Measurements from ENCODE around the gene KRTAP5-1. TPM values are rescaled to one million over a fixed set of nuclear protein-coding genes. Genes with fewer than 3 reads are reported as not detected.

The KRTAP5-1 gene
- polyA plus RNA-seq, 3 donors = not detected

GRCh38 chr11:1568441-1568911, 16.6 kb downstream of the KRTAP5-1 start:
- peaks cover 2 to 15% of the 10 kb centered on the region in 2 donors for H3K4me1 ChIP-seq (ENCODE audit: control insufficient read depth in 1 of 2, insufficient read depth in 2 of 2, low read length in 2 of 2)
- H3K4me2 ChIP-seq (replicated peaks; ENCODE audit: extremely low read depth, low read length, poor library complexity, severe bottlenecking) = no peak overlapping the region
- intact Hi-C loops (cut with micrococcal nuclease) = no loop called here
- peaks cover 32 to 71% (median 43%) of the 10 kb centered on the region in 3 donors for H3K27me3 Mint-ChIP-seq (ENCODE audit: low read depth in 3 of 3)
- 49% methylated on average over 12 of the region's 13 CpGs for WGBS (ENCODE audit: insufficient coverage)
- no peak overlapping the region for H3K27ac ChIP-seq (ENCODE audit: low read depth in 1 of 2, low read length in 2 of 2)
- no peak overlapping the region for H3K27ac Mint-ChIP-seq
- H3K27me3 ChIP-seq (ENCODE audit: control insufficient read depth in 2 of 2, insufficient read depth in 2 of 2, low read length in 2 of 2) = peaks cover 14 to 45% of the 10 kb centered on the region in 2 donors
- H2AFZ ChIP-seq (ENCODE audit: insufficient read depth, low read depth, low read length, poor library complexity, severe bottlenecking) = no peak overlapping the region
- no peak for DNase-seq
- H3K9me3 Mint-ChIP-seq = peaks cover 0 to 9% (median 2%) of the 10 kb centered on the region in 7 donors
- H3K9ac ChIP-seq (ENCODE audit: insufficient read depth, low read length, poor library complexity, severe bottlenecking) = no peak overlapping the region
- H3K36me3 Mint-ChIP-seq = no peaks in the 10 kb centered on the region
- H3K9me3 ChIP-seq (replicated peaks in 1 of 2; ENCODE audit: control insufficient read depth in 1 of 2, insufficient read depth in 1 of 2, low read length in 2 of 2) = peaks cover 0 to 11% of the 10 kb centered on the region in 2 donors
- no peaks in the 10 kb centered on the region for H4K20me1 ChIP-seq (ENCODE audit: insufficient read depth, low read length)
- no peak overlapping the region for H3K4me3 ChIP-seq (replicated peaks in 1 of 3; ENCODE audit: low read depth in 2 of 3, low read length in 3 of 3)
- TF ChIP-seq CTCF (IDR thresholded peaks at IDR 0.05) = no peak
- no peaks in the 10 kb centered on the region for H3K4me1 Mint-ChIP-seq
- H3K4me3 Mint-ChIP-seq = no peak overlapping the region
- no peaks in the 10 kb centered on the region for H3K79me2 ChIP-seq (ENCODE audit: insufficient read depth, low read length)
- H3K36me3 ChIP-seq (replicated peaks in 1 of 2; ENCODE audit: control insufficient read depth in 1 of 2, insufficient read depth in 2 of 2, low read length in 2 of 2) = no peaks in the 10 kb centered on the region

GRCh38 chr11:1567721-1568100, 17.4 kb downstream of the KRTAP5-1 start:
- H3K9me3 Mint-ChIP-seq = peaks cover 0 to 9% (median 2%) of the 10 kb centered on the region in 7 donors
- no peak overlapping the region for H3K4me3 Mint-ChIP-seq
- H3K36me3 ChIP-seq (replicated peaks in 1 of 2; ENCODE audit: control insufficient read depth in 1 of 2, insufficient read depth in 2 of 2, low read length in 2 of 2) = no peaks in the 10 kb centered on the region
- H3K27me3 ChIP-seq (ENCODE audit: control insufficient read depth in 2 of 2, insufficient read depth in 2 of 2, low read length in 2 of 2) = peaks cover 13 to 38% of the 10 kb centered on the region in 2 donors
- no peak overlapping the region for H3K27ac ChIP-seq (ENCODE audit: low read depth in 1 of 2, low read length in 2 of 2)
- peak overlapping the region in 1 of 7 donors; percentile 8 for H3K27ac Mint-ChIP-seq
- no peak for TF ChIP-seq CTCF (IDR thresholded peaks at IDR 0.05)
- intact Hi-C loops (cut with micrococcal nuclease) = no loop called here
- no peak for DNase-seq
- H3K27me3 Mint-ChIP-seq (ENCODE audit: low read depth in 3 of 3) = peaks cover 31 to 65% (median 36%) of the 10 kb centered on the region in 3 donors
- 73% methylated on average over 3 of the region's 7 CpGs for WGBS (ENCODE audit: insufficient coverage)
- H3K9me3 ChIP-seq (replicated peaks in 1 of 2; ENCODE audit: control insufficient read depth in 1 of 2, insufficient read depth in 1 of 2, low read length in 2 of 2) = peaks cover 0 to 11% of the 10 kb centered on the region in 2 donors
- H2AFZ ChIP-seq (ENCODE audit: insufficient read depth, low read depth, low read length, poor library complexity, severe bottlenecking) = no peak overlapping the region
- H4K20me1 ChIP-seq (ENCODE audit: insufficient read depth, low read length) = no peaks in the 10 kb centered on the region
- H3K4me1 ChIP-seq (ENCODE audit: control insufficient read depth in 1 of 2, insufficient read depth in 2 of 2, low read length in 2 of 2) = peaks cover under 1 to 10% of the 10 kb centered on the region in 2 donors
- no peak overlapping the region for H3K9ac ChIP-seq (ENCODE audit: insufficient read depth, low read length, poor library complexity, severe bottlenecking)
- H3K79me2 ChIP-seq (ENCODE audit: insufficient read depth, low read length) = no peaks in the 10 kb centered on the region
- no peak overlapping the region for H3K4me2 ChIP-seq (replicated peaks; ENCODE audit: extremely low read depth, low read length, poor library complexity, severe bottlenecking)
- no peaks in the 10 kb centered on the region for H3K4me1 Mint-ChIP-seq
- H3K4me3 ChIP-seq (replicated peaks in 1 of 3; ENCODE audit: low read depth in 2 of 3, low read length in 3 of 3) = no peak overlapping the region
- no peaks in the 10 kb centered on the region for H3K36me3 Mint-ChIP-seq

All from CD14-positive monocyte (primary cell).